Measurements from ENCODE around the gene MLXIP.
A peak's percentile ranks its signal among the peaks of the same experiment; 100 is the strongest.

Gene MLXIP

DNA sequence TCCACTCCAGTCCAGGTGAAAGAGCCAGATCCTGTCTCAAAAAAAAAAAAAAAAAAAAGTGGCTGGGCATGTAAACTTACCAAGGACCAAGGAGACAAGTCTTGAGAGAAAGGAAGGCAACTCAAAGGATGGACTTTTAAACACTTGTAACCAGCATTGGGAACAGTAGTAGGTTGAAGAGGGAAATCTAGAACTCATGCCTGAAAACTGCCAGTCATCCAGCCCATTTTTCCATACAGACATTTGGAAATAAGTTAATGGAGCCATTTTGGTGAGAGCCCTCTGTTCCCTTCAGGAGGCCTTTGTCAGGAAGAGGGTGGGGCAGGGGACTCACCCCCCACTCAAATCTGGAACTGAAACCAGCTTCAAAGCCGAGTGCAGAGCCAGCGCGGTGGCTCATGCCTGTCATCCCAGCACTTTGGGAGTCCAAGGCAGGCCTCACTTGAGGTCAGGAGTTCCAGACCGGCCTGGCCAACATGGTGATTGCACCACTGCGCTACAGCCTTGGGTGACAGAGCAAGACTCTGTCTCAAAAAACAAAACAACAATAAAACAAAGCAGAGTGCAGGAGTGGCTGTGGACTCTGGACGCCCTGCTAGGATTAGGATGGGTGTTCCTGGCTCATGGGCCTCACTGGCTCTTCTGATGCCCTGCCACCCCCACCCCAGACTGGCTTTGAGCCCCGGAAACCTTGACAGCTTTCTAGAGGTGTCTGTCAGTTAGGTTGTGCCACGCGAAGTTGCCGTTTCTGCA lies 1.6 kb upstream of the MLXIP start:
- H3K36me3 Mint-ChIP-seq (ENCODE audit: insufficient read depth): peaks cover 14% of the 10 kb centered on the region
- DNase-seq (no peak), ATAC-seq (replicated peaks) (no peak)
- peaks cover 25 to 28% of the 10 kb centered on the region in 2 donors for H3K4me1 Mint-ChIP-seq (ENCODE audit: low read depth in 2 of 2)
- peak overlapping the region in 1 of 2 donors; percentile 26 for H3K4me3 Mint-ChIP-seq
- H3K9me3 Mint-ChIP-seq: no peaks in the 10 kb centered on the region
- H3K27me3 Mint-ChIP-seq: no peaks in the 10 kb centered on the region
- H3K27ac Mint-ChIP-seq: peak overlapping the region in 1 of 2 donors; percentile 69

GRCh38 chr12:122079033-122079531 lies 526 bp downstream of the MLXIP start:
- peak overlapping the region; percentile 94 to 95 for H3K4me3 Mint-ChIP-seq
- peaks cover 42 to 50% of the 10 kb centered on the region in 2 donors for H3K4me1 Mint-ChIP-seq (ENCODE audit: low read depth in 2 of 2)
- DNase-seq (no peak), ATAC-seq (replicated peaks) (peak; percentile 21)
- H3K36me3 Mint-ChIP-seq (ENCODE audit: insufficient read depth): peaks cover 19% of the 10 kb centered on the region
- H3K27ac Mint-ChIP-seq: peak overlapping the region; percentile 89 to 92
- H3K9me3 Mint-ChIP-seq: no peaks in the 10 kb centered on the region
- H3K27me3 Mint-ChIP-seq: no peaks in the 10 kb centered on the region

DNA sequence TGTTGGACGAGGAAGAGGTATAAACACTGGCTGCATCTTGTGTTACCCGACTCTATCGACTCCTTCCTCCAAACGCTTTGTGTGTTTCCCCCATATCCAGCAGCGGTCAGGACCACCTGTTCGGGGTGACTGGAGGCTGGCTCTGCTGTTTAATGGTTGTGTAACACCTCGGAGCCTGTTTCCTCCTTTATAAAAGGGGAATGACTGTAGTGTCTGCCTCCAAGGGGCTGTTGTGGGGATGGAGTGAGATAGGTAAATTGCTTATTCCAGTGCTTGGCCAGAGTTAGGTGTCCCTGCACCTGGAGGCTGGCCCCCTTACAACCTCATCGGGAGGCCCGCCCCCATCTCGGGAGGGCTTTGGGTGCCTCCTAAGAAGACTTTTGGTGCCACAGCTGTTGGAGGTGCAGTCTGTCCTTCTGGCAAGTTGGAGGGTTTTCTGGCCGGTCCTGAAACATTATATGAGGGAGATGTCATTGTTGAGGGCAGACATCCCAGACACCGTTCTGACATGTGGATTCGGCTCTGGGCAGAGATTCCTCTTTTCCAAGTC lies 1.1 kb downstream of the MLXIP start:
- H3K4me3 Mint-ChIP-seq: peak overlapping the region; percentile 94 to 95
- H3K27ac Mint-ChIP-seq: peak overlapping the region; percentile 89 to 92
- no peaks in the 10 kb centered on the region for H3K27me3 Mint-ChIP-seq
- H3K4me1 Mint-ChIP-seq (ENCODE audit: low read depth in 2 of 2): peaks cover 42 to 51% of the 10 kb centered on the region in 2 donors
- DNase-seq (no peak), ATAC-seq (replicated peaks) (no peak)
- H3K9me3 Mint-ChIP-seq: no peaks in the 10 kb centered on the region
- peaks cover 22% of the 10 kb centered on the region for H3K36me3 Mint-ChIP-seq (ENCODE audit: insufficient read depth)

- Mint-ChIP-seq H3K27me3 (no peaks in the 10 kb centered on the region), H3K4me1 (ENCODE audit: low read depth in 2 of 2) (peaks cover 42 to 53% of the 10 kb centered on the region in 2 donors), H3K27ac (peak overlapping the region; percentile 89 to 92), H3K4me3 (peak overlapping the region; percentile 94 to 95), H3K36me3 (ENCODE audit: insufficient read depth) (peaks cover 29% of the 10 kb centered on the region), H3K9me3 (no peaks in the 10 kb centered on the region)
- DNase-seq: no peak
- no peak for ATAC-seq (replicated peaks)
Observed at GRCh38 chr12:122080149-122081082, 1.9 kb downstream of the MLXIP start.

DNA sequence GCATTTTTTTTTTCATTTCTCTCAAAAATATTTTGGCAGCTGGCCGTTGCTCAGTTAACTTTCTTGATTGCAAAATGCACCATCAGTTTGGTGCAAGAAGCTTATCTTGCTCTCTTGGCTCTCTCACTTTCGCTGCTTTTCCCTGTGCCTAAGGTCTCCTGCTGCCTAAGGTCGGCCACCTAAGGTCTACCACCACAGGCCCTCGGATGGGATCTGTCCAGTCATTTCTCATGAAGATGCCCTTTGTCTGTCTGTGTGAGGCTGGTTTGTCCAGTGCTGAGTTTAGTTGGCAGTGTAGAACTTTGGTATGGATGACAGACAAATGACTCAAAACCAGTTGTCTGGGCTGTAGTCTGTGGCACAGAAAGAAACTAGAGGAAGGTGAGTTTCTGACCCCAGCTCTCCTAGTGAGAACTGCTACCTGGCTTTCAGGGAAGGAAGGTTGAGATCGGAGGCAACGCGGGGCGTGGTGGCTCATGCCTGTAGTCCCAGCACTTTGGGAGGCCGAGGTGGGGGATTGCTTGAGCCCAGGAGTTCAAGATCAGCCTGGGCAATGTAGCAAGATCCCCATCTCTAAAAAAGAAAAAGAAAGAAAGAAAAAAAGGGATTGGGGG lies 2.6 kb downstream of the MLXIP start:
- ATAC-seq (replicated peaks): no peak
- peaks cover 50 to 61% of the 10 kb centered on the region in 2 donors for H3K4me1 Mint-ChIP-seq (ENCODE audit: low read depth in 2 of 2)
- H3K36me3 Mint-ChIP-seq (ENCODE audit: insufficient read depth): peaks cover 29% of the 10 kb centered on the region
- no peaks in the 10 kb centered on the region for H3K9me3 Mint-ChIP-seq
- DNase-seq: no peak
- H3K27me3 Mint-ChIP-seq: no peaks in the 10 kb centered on the region
- peak overlapping the region; percentile 94 to 95 for H3K4me3 Mint-ChIP-seq
- peak overlapping the region; percentile 89 to 92 for H3K27ac Mint-ChIP-seq

DNA sequence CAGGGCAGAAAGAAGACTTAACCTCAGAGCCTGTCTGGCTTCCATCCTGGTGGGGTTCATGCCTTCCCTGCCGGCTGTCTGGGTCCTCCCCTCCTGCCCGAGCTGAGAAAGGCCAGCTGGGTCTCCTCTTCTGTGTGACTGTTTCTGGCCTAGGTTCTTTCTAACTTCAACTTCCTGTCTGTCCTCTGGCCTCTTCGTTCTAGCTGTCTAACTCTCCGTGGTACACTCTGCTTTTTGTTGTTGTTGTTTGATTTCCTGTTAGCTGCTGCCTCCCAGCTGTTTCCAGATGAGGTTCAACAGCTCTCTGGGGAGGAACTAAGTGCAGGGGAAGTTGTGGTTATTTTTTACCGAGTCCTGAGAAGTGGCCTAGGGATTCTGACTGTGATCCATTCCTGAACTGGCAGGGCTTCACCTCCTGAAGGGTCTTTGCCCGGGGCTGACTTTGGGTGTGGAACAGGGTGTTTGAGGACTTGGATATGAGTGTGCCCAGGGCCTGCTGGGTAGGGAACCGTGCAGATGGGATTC lies 3.2 kb downstream of the MLXIP start:
- ATAC-seq (replicated peaks) (peak; percentile 29), DNase-seq (peak; percentile 17 to 38 (median 24))
- peak overlapping the region; percentile 94 to 95 for H3K4me3 Mint-ChIP-seq
- H3K27me3 Mint-ChIP-seq: no peaks in the 10 kb centered on the region
- H3K27ac Mint-ChIP-seq: peak overlapping the region; percentile 89 to 92
- no peaks in the 10 kb centered on the region for H3K9me3 Mint-ChIP-seq
- peaks cover 55 to 66% of the 10 kb centered on the region in 2 donors for H3K4me1 Mint-ChIP-seq (ENCODE audit: low read depth in 2 of 2)
- peaks cover 29% of the 10 kb centered on the region for H3K36me3 Mint-ChIP-seq (ENCODE audit: insufficient read depth)

DNA sequence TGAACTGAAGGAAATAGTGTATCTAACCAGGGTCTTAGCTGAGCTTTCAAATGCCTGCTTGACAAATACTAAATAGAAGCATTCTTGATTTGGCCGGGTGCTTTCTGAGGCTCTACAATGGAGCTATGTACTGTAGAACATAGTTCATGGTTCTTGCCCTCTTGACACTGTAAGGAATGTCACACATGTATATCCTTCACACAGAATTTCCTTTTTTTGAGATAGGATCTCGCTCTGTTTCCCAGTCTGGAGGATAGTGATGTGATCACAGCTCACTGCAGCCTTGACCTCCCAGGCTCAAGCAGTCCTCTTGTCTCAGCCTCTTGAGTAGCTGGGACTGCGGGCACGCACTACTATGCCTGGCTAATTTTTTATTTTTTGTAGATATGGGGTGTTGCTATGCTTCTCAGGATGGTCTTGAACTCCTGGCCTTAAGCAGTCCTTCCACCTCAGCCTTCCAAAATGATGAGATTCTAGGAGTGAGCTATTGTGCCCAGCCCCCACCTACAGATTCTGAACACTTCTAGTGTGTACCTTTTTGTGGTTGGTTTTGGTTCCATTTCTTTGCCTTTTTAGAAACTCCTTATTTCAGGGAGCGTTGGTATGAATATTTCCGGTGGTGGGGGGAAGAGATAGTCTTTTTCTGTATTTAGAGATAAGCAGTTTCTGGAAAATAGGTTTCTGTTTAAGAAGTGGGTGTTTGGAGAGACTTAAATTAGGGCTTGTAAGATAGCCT lies 4.2 kb downstream of the MLXIP start:
- peak overlapping the region; percentile 94 to 95 for H3K4me3 Mint-ChIP-seq
- H3K36me3 Mint-ChIP-seq (ENCODE audit: insufficient read depth): peaks cover 29% of the 10 kb centered on the region
- H3K4me1 Mint-ChIP-seq (ENCODE audit: low read depth in 2 of 2): peaks cover 65 to 76% of the 10 kb centered on the region in 2 donors
- DNase-seq (no peak), ATAC-seq (replicated peaks) (no peak)
- H3K27me3 Mint-ChIP-seq: no peaks in the 10 kb centered on the region
- peak overlapping the region in 1 of 2 donors; percentile 89 for H3K27ac Mint-ChIP-seq
- no peaks in the 10 kb centered on the region for H3K9me3 Mint-ChIP-seq

GRCh38 chr12:122084857-122085405 lies 6.4 kb downstream of the MLXIP start:
- Mint-ChIP-seq H3K4me1 (ENCODE audit: low read depth in 2 of 2) (peaks cover 68 to 74% of the 10 kb centered on the region in 2 donors), H3K4me3 (peak overlapping the region in 1 of 2 donors; percentile 64), H3K9me3 (no peaks in the 10 kb centered on the region), H3K36me3 (ENCODE audit: insufficient read depth) (peaks cover 17% of the 10 kb centered on the region), H3K27me3 (no peaks in the 10 kb centered on the region), H3K27ac (peak overlapping the region in 1 of 2 donors; percentile 90)
- DNase-seq (no peak), ATAC-seq (replicated peaks) (no peak)

DNA sequence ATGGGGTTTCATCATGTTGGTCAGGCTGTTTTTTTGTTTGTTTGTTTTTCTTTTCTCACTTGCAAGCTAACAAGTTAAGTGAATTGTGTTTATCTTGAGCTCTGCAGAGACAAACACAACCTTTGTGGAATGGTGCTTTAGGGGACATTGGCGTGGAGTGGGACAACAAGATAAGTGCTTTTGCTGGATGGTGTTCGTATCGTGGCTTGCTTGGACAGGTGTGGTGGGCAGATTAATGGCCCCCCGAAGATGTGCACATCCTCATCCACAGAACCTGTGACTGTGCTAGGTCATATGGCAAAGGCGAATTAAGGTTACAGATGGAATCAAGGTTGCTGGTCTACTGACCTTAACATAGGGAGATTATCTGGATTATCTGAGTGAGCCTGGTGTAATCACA lies 7.0 kb downstream of the MLXIP start:
- no peaks in the 10 kb centered on the region for H3K27me3 Mint-ChIP-seq
- ATAC-seq (replicated peaks) (no peak), DNase-seq (no peak)
- peak overlapping the region; percentile 46 to 64 for H3K4me3 Mint-ChIP-seq
- H3K9me3 Mint-ChIP-seq: no peaks in the 10 kb centered on the region
- peaks cover 62 to 71% of the 10 kb centered on the region in 2 donors for H3K4me1 Mint-ChIP-seq (ENCODE audit: low read depth in 2 of 2)
- peaks cover 17% of the 10 kb centered on the region for H3K36me3 Mint-ChIP-seq (ENCODE audit: insufficient read depth)
- peak overlapping the region; percentile 83 to 90 for H3K27ac Mint-ChIP-seq

GRCh38 chr12:122086116-122086515 lies 7.6 kb downstream of the MLXIP start:
- no peaks in the 10 kb centered on the region for H3K9me3 Mint-ChIP-seq
- no peaks in the 10 kb centered on the region for H3K27me3 Mint-ChIP-seq
- ATAC-seq (replicated peaks) (peak; percentile 23), DNase-seq (no peak)
- H3K4me3 Mint-ChIP-seq: peak overlapping the region; percentile 46 to 64
- peak overlapping the region; percentile 83 to 90 for H3K27ac Mint-ChIP-seq
- peaks cover 17% of the 10 kb centered on the region for H3K36me3 Mint-ChIP-seq (ENCODE audit: insufficient read depth)
- H3K4me1 Mint-ChIP-seq (ENCODE audit: low read depth in 2 of 2): peaks cover 60 to 69% of the 10 kb centered on the region in 2 donors

GRCh38 chr12:122086641-122087285 lies 8.2 kb downstream of the MLXIP start:
- DNase-seq: no peak
- Mint-ChIP-seq H3K36me3 (ENCODE audit: insufficient read depth) (peaks cover 16% of the 10 kb centered on the region), H3K9me3 (no peaks in the 10 kb centered on the region), H3K4me1 (ENCODE audit: low read depth in 2 of 2) (peaks cover 53 to 63% of the 10 kb centered on the region in 2 donors), H3K4me3 (peak overlapping the region in 1 of 2 donors; percentile 64), H3K27me3 (no peaks in the 10 kb centered on the region), H3K27ac (peak overlapping the region; percentile 83 to 90)
- ATAC-seq (replicated peaks): no peak
